NCI-H2171 treated with DMSO at 0.1 percent for 48 hours (cell line): ENCODE measurements around the gene NUP133.
"Not testable (repeated sequence)": the region's sequence is repeated elsewhere in the genome, so short reads cannot be mapped to it uniquely, and the experiment has no call there.

Experiments used
- DNase-seq: peaks from one replicate; lab custom pipeline; 2025; lab: John Stamatoyannopoulos, UW

Gene NUP133

DNA sequence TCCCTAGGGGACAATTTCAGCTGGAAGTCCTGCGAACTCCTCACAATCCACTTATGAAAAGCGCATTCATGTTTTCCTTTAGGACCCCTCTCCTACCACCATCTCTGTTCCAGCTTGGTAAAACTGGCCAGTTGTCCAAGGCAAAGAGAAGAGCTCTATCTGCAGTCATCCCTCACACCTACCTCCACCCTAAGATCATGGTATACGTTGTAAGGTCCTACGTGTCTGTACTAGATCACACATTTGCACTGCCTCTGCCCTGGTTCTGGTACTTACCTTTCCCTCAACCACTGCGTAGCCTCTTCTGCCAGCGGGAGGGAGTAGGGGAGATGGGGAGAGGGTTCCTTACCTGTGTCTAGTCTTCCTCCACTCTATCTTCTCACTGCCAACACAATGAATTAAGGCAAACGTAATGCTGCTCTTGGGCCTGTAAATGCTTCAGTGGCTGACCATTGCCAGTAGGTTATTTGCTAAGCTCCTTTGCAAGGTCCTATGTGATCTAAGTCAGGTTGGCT is 739 bp upstream of the NUP133 start:
- no peak for DNase-seq

DNA sequence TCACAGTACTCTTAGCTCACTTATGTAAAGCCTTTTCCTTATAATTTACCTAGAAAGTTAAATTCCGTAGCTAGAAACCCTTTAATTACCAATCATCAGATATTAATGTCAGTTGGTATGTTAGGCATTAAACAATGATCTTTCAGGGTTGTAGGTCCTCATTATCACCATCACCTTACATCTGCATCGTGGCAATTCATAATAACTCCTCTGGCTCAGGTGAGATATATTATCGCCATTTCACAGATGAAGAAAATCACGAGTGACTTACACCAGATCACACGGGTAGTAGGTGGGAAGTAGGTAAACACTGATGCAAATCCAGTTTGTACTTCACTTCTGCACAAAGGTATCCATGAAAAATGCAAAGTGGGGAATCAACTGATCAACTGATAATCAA is 639 bp downstream of the NUP133 start:
- DNase-seq, result peak; percentile 41

DNA sequence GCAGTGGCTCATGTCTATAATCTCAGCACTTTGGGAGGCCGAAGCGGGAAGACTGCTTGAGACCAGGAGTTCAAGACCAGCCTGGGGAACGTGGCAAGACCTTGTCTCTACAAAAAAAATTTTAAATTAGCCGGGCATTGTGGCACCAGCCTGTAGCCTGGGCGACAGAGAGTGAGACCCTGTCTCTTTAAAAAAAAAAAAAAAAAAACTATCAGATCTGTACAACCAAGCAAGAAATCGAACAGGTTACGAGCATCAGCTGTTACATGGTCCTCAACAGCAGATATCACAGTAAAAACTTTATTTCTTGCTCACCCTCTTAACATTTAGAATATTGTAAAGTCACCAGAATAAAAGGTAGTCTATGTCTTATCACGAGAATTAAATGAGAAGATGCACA is 1.5 kb downstream of the NUP133 start:
- no peak for DNase-seq

DNA sequence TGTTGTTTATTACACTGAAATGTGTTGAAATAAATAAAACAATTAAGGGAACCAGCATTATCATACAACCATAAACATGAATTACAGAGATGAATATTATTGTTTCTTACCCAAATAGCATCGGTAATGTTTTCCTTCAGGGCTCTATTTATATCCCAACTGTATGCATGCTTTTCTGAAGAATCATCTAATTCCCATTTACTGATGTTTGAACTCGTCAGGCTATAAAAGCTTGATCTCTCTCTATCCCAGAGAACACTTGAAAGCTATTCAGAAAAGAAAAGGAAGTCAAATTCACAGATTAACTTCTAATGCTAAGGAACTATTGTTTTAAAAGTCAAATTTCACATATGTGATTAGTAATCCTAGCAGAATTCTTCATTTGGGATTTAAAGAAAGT is 12.4 kb downstream of the NUP133 start:
- DNase-seq, result no peak

DNA sequence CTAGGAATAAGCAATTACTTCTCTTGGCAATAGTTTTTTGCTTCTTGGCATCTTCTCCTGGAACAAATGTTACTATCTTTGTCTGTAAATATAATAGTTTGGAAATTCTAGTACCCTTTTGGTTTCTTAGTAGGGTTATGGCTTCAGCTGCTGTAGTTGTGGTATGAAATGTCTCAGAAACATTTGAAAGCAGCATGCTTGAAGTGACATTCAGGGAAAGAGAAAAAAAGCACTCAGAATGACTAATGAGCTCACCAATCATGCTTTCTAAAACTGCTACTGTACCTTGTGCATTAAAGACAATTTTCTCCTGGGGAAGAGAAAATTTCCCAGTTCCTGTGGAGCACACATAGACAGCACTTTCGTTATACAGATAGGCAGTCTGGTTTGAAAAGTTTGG is 21.0 kb downstream of the NUP133 start:
- no peak for DNase-seq

DNA sequence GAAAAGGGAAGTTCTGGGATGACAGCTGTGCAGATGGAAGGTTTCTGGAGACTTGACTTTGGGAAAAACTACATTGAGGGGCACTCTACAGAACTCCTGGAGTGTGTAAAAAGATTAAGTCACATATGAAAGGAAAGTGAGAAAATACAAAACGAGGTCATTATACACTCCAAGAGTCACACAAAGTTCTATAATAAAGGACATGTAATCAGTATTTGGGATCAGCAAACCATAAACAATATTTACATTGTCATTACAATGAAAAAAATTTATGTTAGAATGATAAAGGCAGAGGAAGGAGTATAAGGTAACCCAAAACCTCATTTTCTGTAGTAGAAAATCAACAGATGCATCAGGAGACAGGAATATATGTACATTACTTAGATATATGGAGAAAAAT is 22.8 kb downstream of the NUP133 start:
- no peak for DNase-seq

DNA sequence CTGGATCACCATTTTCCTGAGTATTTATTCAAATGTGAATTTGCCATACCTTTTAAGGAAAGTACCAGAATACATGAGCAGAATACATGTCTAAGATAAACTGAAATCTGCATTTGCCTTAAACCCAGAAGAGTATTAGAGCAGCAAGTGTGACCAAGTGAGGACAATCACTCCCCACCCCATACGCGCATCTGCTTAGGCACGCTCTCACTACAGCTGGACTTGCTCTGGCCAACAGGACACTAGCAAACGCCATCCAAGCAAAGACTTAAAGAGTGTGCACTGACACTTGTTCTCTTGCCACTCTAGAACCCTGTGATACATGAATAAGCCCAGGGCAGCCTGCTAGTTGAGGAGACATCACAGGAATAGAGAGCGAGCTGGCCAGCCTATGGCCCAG is 25.6 kb downstream of the NUP133 start:
- DNase-seq, result no peak

DNA sequence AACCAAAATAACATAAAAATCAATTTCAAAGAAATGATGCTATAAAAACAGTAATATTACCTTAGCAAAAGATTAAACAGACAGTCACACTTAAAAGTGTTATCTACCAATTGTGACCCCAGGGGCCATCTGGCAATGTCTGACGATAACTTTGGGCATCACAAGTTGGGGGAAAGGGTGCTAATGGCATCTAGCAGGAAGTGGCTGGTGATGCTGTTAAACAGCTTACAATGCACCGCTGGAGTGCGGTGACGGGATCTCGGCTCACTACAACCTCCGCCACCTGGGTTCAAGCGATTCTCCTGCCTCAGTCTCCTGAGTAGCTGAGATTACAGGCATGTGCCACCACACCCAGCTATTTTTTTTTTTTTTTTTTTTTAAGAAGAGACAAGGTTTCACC is 27.6 kb downstream of the NUP133 start:
- DNase-seq, result no peak

DNA sequence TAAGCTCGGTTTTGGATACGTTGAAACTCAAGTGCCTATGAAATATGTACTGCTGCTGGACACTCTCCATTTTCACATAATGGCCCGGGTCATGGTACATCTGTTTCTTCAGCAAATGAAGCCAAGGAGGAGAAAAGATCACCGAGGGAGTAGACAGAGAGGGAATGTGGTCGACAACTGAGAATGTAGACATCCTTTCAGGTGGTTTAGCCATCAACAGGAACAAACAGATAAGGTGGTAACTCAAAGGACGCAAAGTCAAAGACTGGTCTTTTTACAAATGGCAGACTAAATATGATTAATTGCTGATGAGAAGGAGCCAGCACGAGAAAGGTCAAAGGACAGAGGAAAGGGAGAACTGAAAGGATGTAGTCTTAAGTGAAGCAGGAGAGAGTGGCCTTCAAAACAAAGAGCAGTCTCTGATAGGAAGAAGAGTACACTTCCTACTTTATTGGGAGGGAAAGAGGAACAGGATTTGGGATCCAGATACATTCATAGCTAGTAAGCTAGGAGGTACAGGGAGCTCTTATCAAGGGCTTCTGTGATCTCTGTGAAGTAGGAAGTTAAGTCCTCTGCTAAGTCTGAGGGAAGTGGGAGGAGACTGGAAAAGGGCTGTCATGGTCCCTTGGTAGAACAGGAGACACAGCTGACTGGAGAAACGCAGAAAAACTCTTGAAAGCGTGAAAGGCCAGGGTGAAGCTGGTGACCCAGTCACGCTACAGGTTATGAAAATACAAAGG is 28.3 kb downstream of the NUP133 start:
- DNase-seq, result no peak

DNA sequence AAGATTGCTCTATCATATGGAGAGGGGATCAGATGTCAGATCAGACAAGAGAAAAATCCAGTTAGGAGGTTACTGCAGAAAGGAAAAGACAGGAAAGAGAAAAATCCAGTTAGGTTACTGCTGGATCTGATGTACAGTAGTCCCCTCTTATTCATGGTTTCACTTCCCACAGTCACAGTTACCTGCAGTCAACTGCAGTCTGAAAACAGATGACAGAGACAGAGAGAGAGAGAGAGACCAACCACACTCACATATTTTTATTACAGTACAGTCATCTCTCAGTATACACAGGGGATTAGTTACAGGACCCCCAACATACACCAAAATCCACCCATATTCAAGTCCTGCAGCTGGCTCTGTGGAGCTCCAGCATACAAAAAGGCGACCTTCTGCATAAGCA is 29.3 kb downstream of the NUP133 start:
- DNase-seq, result peak; percentile 3

DNA sequence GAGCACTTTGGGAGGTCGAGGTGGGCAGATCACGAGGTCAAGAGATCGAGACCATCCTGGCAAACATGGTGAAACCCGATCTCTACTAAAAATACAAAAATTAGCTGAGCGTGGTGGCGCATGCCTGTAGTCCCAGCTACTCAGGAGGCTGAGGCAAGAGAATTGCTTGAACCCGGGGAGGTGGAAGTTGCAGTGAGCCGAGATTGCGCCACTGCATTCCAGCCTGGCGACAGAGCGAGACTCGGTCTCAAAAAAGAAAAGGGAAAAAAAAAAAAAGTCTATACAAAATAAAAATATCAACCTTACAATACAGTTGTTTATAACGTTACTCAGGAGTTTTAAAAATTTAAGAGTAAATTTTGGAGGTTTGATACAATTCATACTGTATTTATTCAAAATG is 32.3 kb downstream of the NUP133 start:
- DNase-seq, result not testable (repeated sequence)

DNA sequence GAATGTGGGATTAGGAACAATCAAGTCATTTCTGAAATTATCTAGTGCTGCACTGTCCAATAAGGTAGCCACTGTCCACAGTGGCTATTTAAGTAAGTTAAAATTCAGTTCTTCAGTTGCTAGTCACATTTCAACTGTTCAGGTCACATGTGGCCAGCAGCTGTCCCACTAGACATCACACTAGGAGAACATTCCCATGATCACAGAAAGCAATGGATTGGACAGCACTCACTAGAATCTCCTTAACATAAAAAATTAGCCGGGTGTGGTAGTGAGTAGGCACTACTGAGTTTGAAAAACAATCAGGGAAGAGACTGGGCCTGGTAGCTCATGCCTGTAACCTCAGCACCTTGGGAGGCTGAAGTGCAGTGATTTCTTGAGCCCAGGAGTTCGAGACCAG is 33.6 kb downstream of the NUP133 start:
- no peak for DNase-seq

DNA sequence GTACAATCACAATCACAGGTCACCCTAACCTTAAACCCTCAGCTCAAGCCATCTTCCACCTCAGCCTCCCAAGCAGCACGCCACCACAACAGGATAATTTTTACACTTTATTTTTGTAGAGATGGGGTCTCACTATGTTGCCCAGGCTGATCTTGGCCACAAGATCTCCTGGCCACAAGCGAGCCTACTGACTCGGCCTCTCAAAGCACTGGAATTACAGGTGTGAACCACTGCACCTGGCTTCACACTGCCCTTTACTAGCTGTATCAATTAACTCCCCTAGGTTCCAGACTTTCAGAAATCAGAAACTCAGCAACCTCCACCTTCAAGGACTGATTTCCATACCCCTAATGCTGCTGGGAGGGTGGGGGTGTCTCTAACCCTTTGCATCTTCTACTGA is 37.0 kb downstream of the NUP133 start:
- DNase-seq, result no peak

DNA sequence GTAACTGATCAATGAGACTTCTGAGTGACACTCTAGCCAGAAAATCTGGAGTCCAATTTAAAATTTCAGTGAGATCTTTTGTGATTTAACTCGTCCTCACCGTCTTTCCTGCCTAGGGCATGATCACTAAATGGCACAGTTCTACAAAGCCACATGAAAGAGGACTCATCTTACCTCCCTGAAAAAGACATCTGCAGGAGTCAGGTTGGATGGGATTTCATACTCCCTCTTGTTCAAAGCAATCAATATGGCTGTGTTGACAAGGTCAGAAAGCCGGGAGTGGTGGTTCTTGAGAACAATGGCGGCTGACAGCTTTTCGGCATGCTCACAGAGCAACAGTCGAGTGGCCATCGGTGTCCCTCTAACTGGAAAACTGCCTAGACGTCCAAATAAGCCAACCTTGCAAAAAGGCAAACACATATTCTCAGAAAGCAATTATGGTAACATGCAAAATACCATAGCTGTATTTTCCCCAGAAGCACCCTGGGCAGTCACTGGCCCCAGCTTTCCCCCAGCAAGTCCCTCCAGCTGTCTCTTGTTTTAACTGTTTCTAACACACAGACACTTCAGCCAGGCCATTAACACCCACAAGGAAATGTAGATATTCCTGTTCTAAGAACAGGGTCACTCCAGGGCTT is 37.6 kb downstream of the NUP133 start:
- DNase-seq, result no peak

DNA sequence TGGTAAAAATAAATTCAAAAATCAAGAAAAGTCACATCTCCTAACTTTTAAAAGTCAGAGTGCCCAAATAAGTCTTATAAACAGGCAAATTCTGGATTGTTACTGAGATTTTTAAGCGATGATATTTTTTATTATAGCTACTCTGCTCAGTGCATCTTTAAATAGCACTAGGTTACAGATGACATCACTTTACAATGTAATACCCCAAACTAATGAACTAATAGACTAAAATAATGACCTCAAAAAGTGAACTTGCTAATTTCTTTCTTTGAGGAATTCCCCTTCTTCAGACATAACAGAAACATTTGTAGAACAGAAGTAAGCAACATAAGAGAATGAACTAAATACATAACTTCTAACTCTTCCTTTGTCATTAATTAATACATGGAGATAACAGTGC is 41.3 kb downstream of the NUP133 start:
- DNase-seq, result no peak

DNA sequence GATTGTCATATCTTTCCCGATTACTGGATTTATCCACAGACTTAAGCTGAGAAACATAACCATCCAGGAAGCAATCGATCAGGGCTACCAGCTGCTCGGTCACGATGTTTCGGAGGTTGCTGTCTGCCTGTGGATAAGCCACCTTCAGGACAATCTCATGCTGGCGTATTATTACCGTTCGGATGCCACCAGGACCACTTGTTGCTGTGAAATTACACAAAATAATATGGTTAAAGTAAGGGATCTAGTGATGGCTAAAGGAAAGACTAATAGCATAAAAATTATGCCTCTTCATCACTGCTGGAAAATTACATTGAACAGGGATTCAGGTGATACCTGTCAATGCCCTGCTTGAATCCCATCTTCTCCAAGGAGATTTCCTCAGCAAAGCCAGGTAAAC is 43.5 kb downstream of the NUP133 start:
- no peak for DNase-seq

DNA sequence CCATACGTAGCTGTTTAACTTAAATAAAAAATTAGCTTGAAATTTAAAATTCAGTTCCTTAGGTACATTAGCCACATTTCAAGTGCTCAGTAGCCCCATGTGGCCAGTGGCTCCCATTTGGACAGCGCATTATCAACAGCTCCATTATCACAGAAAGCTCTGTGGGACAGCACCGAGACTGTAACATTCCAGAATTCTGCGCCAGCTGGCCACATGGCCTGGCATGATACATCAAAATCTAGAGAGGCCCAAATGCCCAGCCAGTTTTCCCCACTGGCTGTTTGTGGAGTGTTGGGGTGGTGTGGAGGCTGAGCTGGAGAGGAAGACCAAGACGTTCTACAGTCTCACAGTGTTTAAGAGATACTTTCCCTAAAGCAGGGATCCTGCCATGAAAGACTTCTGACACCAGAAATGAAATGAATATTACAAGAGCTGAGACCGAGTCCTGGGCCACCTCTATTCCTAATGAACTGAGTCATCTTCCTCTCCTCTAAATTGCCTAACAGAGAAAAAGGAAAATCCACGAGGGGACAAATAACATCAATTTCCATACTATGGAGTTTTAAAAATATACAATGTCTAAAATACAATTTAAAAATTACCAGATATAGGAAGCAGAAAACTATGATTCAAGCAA is 47.0 kb downstream of the NUP133 start:
- no peak for DNase-seq

DNA sequence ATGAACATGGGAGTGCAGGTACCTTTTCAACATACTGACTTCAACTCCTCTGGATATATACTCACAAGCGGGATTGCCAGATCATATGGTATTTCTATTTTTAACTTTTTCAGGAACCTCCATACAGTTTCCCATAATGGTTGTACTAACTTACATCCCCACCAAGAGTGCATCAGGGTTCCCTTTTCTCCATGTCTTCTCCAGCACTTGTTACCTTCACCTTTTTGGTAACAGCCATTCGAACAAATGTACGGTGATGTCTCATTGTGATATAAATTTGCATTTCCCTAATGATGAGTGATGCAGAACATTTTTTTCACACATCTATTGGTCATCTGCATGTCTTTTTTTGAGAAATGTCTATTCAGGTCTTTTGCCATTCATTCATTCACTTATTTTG is 48.3 kb downstream of the NUP133 start:
- no peak for DNase-seq

DNA sequence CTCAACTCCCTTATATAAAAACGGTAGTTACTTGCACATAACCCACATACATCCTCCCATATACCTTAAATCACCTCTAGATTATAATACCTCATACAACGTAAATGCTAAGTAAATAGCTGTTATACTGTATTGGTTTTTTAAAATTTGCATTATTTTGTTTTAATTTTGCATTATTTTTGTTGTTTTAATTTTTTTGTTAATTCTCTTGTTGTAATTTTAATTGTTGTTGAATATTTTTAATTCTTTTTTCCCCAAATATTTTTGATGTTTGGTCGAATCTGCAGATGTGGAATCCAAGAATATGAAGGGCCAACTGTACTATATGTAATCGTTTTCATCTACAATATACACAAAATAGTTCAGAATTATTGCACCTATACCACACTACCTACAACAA is 50.7 kb downstream of the NUP133 start:
- no peak for DNase-seq

DNA sequence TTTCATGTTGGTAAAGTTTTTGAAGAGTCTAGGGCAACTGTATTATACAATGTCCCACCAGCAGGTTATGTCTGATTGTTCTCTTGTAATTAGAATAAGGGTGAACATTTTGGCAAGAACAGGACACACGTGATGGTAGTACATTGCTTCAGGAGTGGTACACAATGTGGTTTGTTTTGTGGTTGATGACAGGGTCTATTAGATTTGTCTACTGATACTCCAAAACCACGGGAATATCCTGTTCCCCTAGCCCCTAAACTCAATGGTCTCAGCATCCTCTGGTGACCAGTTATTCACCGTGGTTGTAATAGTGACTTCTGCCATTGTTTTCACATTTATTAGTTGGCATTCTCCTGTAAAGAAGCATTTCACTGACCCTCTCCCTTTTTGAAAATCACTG is 52.1 kb downstream of the NUP133 start:
- DNase-seq, result no peak

DNA sequence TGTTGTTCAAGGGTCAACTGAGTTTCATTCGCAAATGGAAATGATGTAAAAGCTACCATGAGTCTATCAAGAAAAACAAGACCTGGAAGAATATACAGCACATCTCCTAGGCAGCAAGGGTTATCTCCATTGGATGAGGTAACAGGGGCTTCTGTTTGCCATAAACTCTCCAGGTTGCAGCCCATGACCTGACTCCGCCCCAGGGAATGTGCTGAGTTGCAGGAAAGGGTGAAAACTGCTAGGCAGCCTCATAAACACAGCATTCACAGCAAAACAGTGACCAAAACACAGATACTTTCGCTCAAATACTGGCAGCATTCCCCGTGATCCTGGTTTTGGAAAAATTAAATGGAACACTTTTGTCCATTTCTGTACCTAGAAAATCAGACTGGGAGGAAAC is 54.1 kb downstream of the NUP133 start:
- no peak for DNase-seq

DNA sequence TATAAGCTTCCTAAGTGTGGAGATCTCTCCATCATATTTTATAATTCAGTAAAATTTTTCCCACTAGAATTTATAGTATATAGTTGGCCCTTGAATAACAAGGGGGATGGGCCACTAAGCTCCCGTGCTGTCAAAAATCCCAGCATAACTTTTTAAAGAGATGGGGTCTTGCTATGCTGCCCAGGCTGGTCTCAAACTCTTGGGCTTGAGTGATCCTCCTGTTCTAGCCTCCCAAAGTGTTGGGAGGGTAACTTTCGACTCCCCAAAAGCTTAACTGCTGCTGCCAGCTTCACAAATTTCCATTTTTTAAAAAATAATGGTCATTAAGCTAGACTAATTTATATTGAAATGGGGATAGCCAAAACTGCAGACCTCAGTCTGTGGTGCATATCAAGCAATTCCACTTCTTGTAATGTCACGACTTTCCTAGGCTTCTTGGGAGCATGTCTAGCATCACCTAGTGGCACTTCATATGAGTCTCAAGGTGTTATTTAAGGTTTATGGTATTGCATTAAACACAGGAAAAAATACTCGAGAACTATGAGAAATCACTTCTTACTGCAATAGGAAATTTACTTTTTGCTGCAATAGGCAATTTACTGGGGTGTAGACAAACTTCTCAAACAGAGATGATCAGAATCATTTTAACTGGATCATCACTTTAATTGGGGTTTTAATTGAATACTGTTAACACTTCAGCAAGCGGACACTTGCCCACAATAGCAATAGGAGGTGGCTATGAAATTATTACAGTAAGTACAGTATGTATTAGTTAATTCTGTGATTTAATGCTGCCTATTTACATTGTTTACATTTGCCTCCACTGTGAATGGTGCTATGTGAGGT is 55.0 kb downstream of the NUP133 start:
- peak; percentile 47 for DNase-seq
